Measurements from ENCODE around the gene NPAS1. TPM values are rescaled to one million over a fixed set of nuclear protein-coding genes. Genes with fewer than 3 reads are reported as not detected.

Gene NPAS1
- total RNA-seq, 1 experiment from 2014 or later: 4.6 TPM

- Histone ChIP-seq H3K4me3 (replicated peaks in 1 of 2; ENCODE audit: low read depth in 1 of 2, low read length in 2 of 2) (no peak overlapping the region), H3K79me2 (ENCODE audit: insufficient read depth, low read length) (no peaks in the 10 kb centered on the region), H3K9ac (ENCODE audit: low read length) (no peak overlapping the region), H3K27ac (ENCODE audit: low read depth, low read length) (no peak overlapping the region), H3K9me2 (ENCODE audit: insufficient read depth) (no peaks in the 10 kb centered on the region), H3K27me3 (ENCODE audit: insufficient read depth, low read length) (no peaks in the 10 kb centered on the region), H3K9me3 (ENCODE audit: control insufficient read depth in 1 of 2, insufficient read depth in 1 of 2, low read depth in 1 of 2, low read length in 2 of 2) (no peaks in the 10 kb centered on the region), H3K4me1 (ENCODE audit: control insufficient read depth in 1 of 2, insufficient read depth in 2 of 2, low read length in 2 of 2) (peaks cover 4 to 10% of the 10 kb centered on the region in 2 experiments; a peak in 2 of 4 replicates), H3K4me2 (ENCODE audit: low read length) (no peak overlapping the region), H4K20me1 (ENCODE audit: insufficient read depth) (no peaks in the 10 kb centered on the region), H3K36me3 (ENCODE audit: control insufficient read depth in 1 of 2, insufficient read depth in 2 of 2, low read length in 2 of 2) (peaks cover 13 to 14% of the 10 kb centered on the region in 2 experiments; a peak in 3 of 4 replicates), H2AFZ (ENCODE audit: low read depth, low read length, poor library complexity, severe bottlenecking) (no peak overlapping the region)
- POLR2A ChIA-PET: no interaction called here
- TF ChIP-seq POLR2A (IDR thresholded peaks at IDR 0.05; ENCODE audit: borderline replicate concordance, extremely low read depth, insufficient read depth, insufficient read length) (no peak), ELF1 (IDR thresholded peaks at IDR 0.05; ENCODE audit: borderline replicate concordance, low read depth) (no peak), POLR2AphosphoS5 (IDR thresholded peaks at IDR 0.05; ENCODE audit: low read depth, low read length) (no peak), MAX (IDR thresholded peaks at IDR 0.05) (no peak), JUND (IDR thresholded peaks at IDR 0.05) (no peak), ZFX (IDR thresholded peaks at IDR 0.05) (no peak), YY1 (IDR thresholded peaks at IDR 0.05; ENCODE audit: extremely low read depth, insufficient replicate concordance, low read depth, low read length) (no peak)
- BruUV-seq (replicated peaks): no TSS peak
- CTCF ChIA-PET: no interaction called here
- intact Hi-C loops (cut with micrococcal nuclease): no loop called here
- ATAC-seq: no peak
- RAD21 ChIA-PET (ENCODE audit: low non-redundant PET in 1 of 2, low total read pairs in 2 of 2, uncharacterized antibody in 2 of 2, unreplicated experiment in 2 of 2): no interaction called here
- DNase-seq (ENCODE audit: low read depth, low spot score): no peak
Measured at GRCh38 chr19:47066376-47067214, 47.0 kb downstream of the NPAS1 start.

GRCh38 chr19:47067215-47067847 is 47.7 kb downstream of the NPAS1 start:
- CTCF ChIA-PET: no interaction called here
- no peak overlapping the region for H3K4me3 ChIP-seq (replicated peaks in 1 of 2; ENCODE audit: low read depth in 1 of 2, low read length in 2 of 2)
- BruUV-seq (replicated peaks): no TSS peak
- intact Hi-C loops (cut with micrococcal nuclease): no loop called here
- no peaks in the 10 kb centered on the region for H3K79me2 ChIP-seq (ENCODE audit: insufficient read depth, low read length)
- no peak overlapping the region for H3K4me2 ChIP-seq (ENCODE audit: low read length)
- no peak overlapping the region for H3K27ac ChIP-seq (ENCODE audit: low read depth, low read length)
- no peaks in the 10 kb centered on the region for H4K20me1 ChIP-seq (ENCODE audit: insufficient read depth)
- no peaks in the 10 kb centered on the region for H3K27me3 ChIP-seq (ENCODE audit: insufficient read depth, low read length)
- peaks cover 15 to 17% of the 10 kb centered on the region in 2 experiments; a peak in 3 of 4 replicates for H3K36me3 ChIP-seq (ENCODE audit: control insufficient read depth in 1 of 2, insufficient read depth in 2 of 2, low read length in 2 of 2)
- H3K9me2 ChIP-seq (ENCODE audit: insufficient read depth): no peaks in the 10 kb centered on the region
- no peaks in the 10 kb centered on the region for H3K9me3 ChIP-seq (ENCODE audit: control insufficient read depth in 1 of 2, insufficient read depth in 1 of 2, low read depth in 1 of 2, low read length in 2 of 2)
- H3K4me1 ChIP-seq (ENCODE audit: control insufficient read depth in 1 of 2, insufficient read depth in 2 of 2, low read length in 2 of 2): peaks cover 3 to 5% of the 10 kb centered on the region in 2 experiments; a peak in 2 of 4 replicates
- no peak overlapping the region for H2AFZ ChIP-seq (ENCODE audit: low read depth, low read length, poor library complexity, severe bottlenecking)
- RAD21 ChIA-PET (ENCODE audit: low non-redundant PET in 1 of 2, low total read pairs in 2 of 2, uncharacterized antibody in 2 of 2, unreplicated experiment in 2 of 2): no interaction called here
- no peak for DNase-seq (ENCODE audit: low read depth, low spot score)
- no peak overlapping the region for H3K9ac ChIP-seq (ENCODE audit: low read length)
- ATAC-seq: no peak
- POLR2A ChIA-PET: no interaction called here
- TF ChIP-seq ZBTB33 (IDR thresholded peaks at IDR 0.05; ENCODE audit: extremely low read depth, insufficient replicate concordance, low read length) (no peak), ZNF274 (IDR thresholded peaks at IDR 0.05; ENCODE audit: low read depth, low read length) (no peak), POLR2A (IDR thresholded peaks at IDR 0.05; ENCODE audit: borderline replicate concordance, extremely low read depth, insufficient read depth, insufficient read length) (no peak), MAX (IDR thresholded peaks at IDR 0.05) (no peak), JUND (IDR thresholded peaks at IDR 0.05) (no peak), POLR2AphosphoS5 (IDR thresholded peaks at IDR 0.05; ENCODE audit: low read depth, low read length) (no peak), RAD21 (IDR thresholded peaks at IDR 0.05; ENCODE audit: low read depth) (no peak), ELF1 (IDR thresholded peaks at IDR 0.05; ENCODE audit: borderline replicate concordance, low read depth) (no peak), EZH2 (IDR thresholded peaks at IDR 0.05) (no peak), ATF3 (IDR thresholded peaks at IDR 0.05) (no peak)
